K562 (cell line): ENCODE results near the gene PDHX. TPM values are rescaled to one million over a fixed set of nuclear protein-coding genes. Genes with fewer than 3 reads are reported as not detected.

ENCODE experiments used
- CC2D1A ChIP-seq: fragments of 450-650 bp; IDR thresholded peaks from 2 replicates; pipeline ENCODE4 v1.6.1; 2017; ENCODE audit warnings: mild to moderate bottlenecking
- DMBX1 ChIP-seq: fragments of 250-450 bp; sonication (Bioruptor Pico); IDR thresholded peaks from 2 replicates; pipeline ENCODE4 v1.8.0; 2022; ENCODE audit warnings: inconsistent platforms, mild to moderate bottlenecking, moderate library complexity, borderline replicate concordance
- MCM2 ChIP-seq: fragments of 450-650 bp; IDR thresholded peaks from 2 replicates; pipeline ENCODE4 v1.6.1; 2017; ENCODE audit warnings: low read depth, mild to moderate bottlenecking
- MYC ChIP-seq, 2 experiments: fragments of 250-450 bp in 1 of 2; sonication (Bioruptor Pico) in 1 of 2; IDR thresholded peaks; 2 replicates each; pipeline versions ENCODE4 v1.5.1 to v1.6.1; 2012 to 2021; ENCODE audit warnings: low read depth in 2 of 2, borderline replicate concordance in 1 of 2, improper control_type of control experiment in 1 of 2, low read length in 1 of 2, mild to moderate bottlenecking in 1 of 2, moderate library complexity in 1 of 2
- NELFE ChIP-seq: IDR thresholded peaks from 2 replicates; pipeline ENCODE4 v1.6.1; 2011; ENCODE audit warnings: mild to moderate bottlenecking; ENCODE audit not compliant: insufficient read depth, insufficient read length
- SAFB ChIP-seq: fragments of 200-400 bp; formaldehyde crosslinking; IDR thresholded peaks from 2 replicates; pipeline ENCODE4 v1.6.1; 2017; ENCODE audit warnings: low read depth, low read length, borderline replicate concordance
- TBP ChIP-seq: optimal IDR thresholded peaks from 2 replicates; pipeline ENCODE3; 2011; ENCODE audit warnings: low read depth, low read length, improper control_type of control experiment
- YY1 ChIP-seq, 3 experiments: IDR thresholded peaks; 2 replicates each; pipeline ENCODE4 v1.6.1; 2011; ENCODE audit warnings: low read length in 2 of 3, mild to moderate bottlenecking in 2 of 3, moderate library complexity in 2 of 3, borderline replicate concordance in 1 of 3, control low read depth in 1 of 3, low read depth in 1 of 3; ENCODE audit not compliant: insufficient read depth in 3 of 3, insufficient replicate concordance in 2 of 3, control insufficient read depth in 1 of 3, insufficient read length in 1 of 3; ENCODE audit errors: extremely low read depth in 1 of 3
- polyA plus RNA-seq, 8 experiments: library from polyadenylated mRNA; depleted of rRNA in 4 of 8; stranded (reverse) in 5 of 8; unstranded in 3 of 8; fragments of >200 nt; fragmentation: Nextera tagmentation in 2 of 8; fragmentation: Illumina TruSeq in 1 of 8; extraction: Ambion mirVana in 2 of 8; extraction: Trizol in 1 of 8; gene quantifications; 2 replicates each; pipeline versions ENCODE4 v1.2.1 to v1.2.3, GENCODE V29; 2011 to 2014; ENCODE audit warnings: inconsistent platforms in 1 of 8, missing spikeins in 1 of 8
- total RNA-seq, 7 experiments: library from RNA; depleted of rRNA in 6 of 7; stranded (reverse); fragments of >200 nt in 6 of 7; fragmentation: Illumina TruSeq in 2 of 7; extraction: Trizol in 2 of 7; gene quantifications; 2 replicates each; pipeline versions ENCODE4 v1.2.1 to v1.2.3, GENCODE V29; 2011 to 2021; ENCODE audit warnings: low replicate concordance in 1 of 7
- TF ChIP-seq, protein P1 (sequence below), 2 experiments: fragments of 450-650 bp; IDR thresholded peaks; 2 replicates each; pipeline ENCODE4 v1.6.1; 2016; ENCODE audit warnings: mild to moderate bottlenecking in 2 of 2, borderline replicate concordance in 1 of 2, low read depth in 1 of 2, moderate library complexity in 1 of 2
- TF ChIP-seq, protein P2 (sequence below), 2 experiments: fragments of 250-450 bp in 1 of 2; fragments of 450-650 bp in 1 of 2; sonication (Bioruptor Pico) in 1 of 2; IDR thresholded peaks; 2 replicates each; pipeline versions ENCODE4 v1.6.1 to v1.8.0; 2016 to 2021; ENCODE audit warnings: mild to moderate bottlenecking in 2 of 2, moderate library complexity in 2 of 2, missing compliant biosample characterization in 1 of 2, missing genetic modification characterization in 1 of 2
- TF ChIP-seq, protein P3 (sequence below): fragments of 250-450 bp; sonication (Bioruptor Pico); IDR thresholded peaks from 2 replicates; pipeline ENCODE4 v1.5.0; 2021; ENCODE audit warnings: mild to moderate bottlenecking, moderate library complexity

The PDHX gene
- total and polyA plus RNA-seq, 9 of the 15 experiments (the other 6 are each of a cell fraction or from before 2014, with no cell fraction given), result 20.8 to 43.5 (median 31.2) TPM

DNA sequence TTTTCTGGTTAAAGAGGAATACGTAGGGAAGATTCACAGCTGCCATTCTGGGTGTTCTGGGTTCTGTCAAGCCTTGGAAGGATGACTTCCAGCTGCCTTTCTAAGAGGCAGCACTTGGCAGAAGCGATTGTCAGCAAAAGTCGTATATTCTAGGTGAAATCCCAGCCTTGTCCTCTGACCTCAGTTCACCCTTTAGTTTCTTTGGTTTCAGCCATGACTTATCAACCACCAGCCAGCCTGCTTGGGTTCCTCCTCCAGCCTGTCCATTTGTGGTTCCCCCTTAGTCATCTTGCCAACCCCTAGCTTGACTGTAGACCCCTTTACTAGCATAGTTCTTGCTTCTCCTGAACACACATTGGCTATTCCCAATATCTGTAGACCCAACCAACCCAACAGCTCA lies 120.2 kb downstream of the PDHX start (continued):
- TF ChIP-seq, protein P1, sequence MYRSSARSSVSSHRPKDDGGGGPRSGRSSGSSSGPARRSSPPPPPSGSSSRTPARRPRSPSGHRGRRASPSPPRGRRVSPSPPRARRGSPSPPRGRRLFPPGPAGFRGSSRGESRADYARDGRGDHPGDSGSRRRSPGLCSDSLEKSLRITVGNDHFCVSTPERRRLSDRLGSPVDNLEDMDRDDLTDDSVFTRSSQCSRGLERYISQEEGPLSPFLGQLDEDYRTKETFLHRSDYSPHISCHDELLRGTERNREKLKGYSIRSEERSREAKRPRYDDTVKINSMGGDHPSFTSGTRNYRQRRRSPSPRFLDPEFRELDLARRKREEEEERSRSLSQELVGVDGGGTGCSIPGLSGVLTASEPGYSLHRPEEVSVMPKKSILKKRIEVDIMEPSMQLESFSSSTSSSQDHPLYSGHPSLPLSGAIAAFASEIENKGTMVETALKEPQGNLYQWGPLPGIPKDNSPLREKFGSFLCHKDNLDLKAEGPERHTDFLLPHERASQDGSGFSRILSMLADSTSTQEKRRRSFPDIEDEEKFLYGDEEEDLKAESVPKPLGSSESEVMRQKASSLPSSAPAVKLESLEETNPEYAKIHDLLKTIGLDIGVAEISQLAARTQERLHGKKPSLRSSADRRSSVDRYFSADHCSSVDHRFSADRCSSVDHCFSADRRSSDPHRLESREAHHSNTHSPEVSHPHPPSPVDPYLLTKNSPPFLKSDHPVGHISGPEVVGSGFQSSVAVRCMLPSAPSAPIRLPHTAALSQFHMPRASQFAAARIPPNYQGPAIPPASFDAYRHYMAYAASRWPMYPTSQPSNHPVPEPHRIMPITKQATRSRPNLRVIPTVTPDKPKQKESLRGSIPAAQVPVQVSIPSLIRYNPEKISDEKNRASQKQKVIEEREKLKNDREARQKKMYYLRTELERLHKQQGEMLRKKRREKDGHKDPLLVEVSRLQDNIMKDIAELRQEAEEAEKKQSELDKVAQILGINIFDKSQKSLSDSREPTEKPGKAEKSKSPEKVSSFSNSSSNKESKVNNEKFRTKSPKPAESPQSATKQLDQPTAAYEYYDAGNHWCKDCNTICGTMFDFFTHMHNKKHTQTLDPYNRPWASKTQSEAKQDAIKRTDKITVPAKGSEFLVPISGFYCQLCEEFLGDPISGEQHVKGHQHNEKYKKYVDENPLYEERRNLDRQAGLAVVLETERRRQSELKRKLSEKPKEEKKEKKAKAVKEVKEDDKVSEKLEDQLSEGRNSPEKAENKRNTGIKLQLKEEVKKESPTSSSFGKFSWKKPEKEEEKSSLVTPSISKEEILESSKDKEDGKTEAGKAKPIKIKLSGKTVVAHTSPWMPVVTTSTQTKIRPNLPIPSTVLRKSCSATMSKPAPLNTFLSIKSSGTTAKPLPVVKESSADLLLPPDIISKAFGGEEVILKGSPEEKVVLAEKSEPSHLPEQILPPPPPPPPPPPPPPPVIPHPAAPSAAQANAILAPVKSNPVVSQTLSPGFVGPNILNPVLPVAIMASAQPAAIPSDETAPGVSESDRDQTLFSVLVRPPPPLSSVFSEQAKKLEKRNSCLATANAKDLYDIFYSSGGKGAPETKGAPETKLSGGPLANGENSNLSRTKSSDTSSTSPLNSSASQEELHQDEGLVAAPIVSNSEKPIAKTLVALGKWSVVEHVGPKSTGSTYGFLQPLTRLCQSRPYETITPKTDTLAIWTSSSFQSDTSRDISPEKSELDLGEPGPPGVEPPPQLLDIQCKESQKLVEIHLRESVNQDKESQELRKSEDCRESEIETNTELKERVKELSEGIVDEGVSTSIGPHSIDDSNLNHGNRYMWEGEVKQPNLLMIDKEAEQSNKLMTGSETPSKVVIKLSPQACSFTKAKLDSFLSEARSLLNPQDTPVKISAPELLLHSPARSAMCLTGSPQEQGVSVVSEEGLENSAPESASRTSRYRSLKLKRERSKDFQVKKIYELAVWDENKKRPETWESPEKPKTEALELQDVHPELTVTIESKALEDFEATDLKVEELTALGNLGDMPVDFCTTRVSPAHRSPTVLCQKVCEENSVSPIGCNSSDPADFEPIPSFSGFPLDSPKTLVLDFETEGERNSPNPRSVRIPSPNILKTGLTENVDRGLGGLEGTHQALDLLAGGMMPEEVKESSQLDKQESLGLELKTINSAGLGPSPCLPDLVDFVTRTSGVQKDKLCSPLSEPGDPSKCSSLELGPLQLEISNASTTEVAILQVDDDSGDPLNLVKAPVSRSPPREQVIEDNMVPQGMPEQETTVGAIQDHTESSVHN (IDR thresholded peaks at IDR 0.05; ENCODE audit: borderline replicate concordance in 1 of 2, low read depth in 1 of 2), result no peak
- TF ChIP-seq SAFB (no peak), MCM2 (no peak), CC2D1A (no peak), NELFE (no peak), TBP (no peak), YY1 (IDR thresholded peaks at IDR 0.05; ENCODE audit: borderline replicate concordance in 1 of 3, control insufficient read depth in 1 of 3, extremely low read depth in 1 of 3, insufficient read depth in 3 of 3, insufficient read length in 1 of 3, insufficient replicate concordance in 2 of 3, low read depth in 1 of 3, low read length in 2 of 3) (no peak), MYC (IDR thresholded peaks at IDR 0.05; ENCODE audit: low read depth, low read length) (no peak), MYC (CRISPR knock-in tag; IDR thresholded peaks at IDR 0.05; ENCODE audit: borderline replicate concordance, low read depth) (no peak), DMBX1 (CRISPR knock-in tag) (peak; percentile 35; the same call in 1 of the 2 replicates)
- TF ChIP-seq, protein P2, sequence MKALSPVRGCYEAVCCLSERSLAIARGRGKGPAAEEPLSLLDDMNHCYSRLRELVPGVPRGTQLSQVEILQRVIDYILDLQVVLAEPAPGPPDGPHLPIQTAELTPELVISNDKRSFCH (CRISPR knock-in tag; IDR thresholded peaks at IDR 0.05), result no peak
- TF ChIP-seq, protein P2 (tag; IDR thresholded peaks at IDR 0.05), result peak; percentile 28; the same call in 1 of the 2 replicates
- TF ChIP-seq, protein P3, sequence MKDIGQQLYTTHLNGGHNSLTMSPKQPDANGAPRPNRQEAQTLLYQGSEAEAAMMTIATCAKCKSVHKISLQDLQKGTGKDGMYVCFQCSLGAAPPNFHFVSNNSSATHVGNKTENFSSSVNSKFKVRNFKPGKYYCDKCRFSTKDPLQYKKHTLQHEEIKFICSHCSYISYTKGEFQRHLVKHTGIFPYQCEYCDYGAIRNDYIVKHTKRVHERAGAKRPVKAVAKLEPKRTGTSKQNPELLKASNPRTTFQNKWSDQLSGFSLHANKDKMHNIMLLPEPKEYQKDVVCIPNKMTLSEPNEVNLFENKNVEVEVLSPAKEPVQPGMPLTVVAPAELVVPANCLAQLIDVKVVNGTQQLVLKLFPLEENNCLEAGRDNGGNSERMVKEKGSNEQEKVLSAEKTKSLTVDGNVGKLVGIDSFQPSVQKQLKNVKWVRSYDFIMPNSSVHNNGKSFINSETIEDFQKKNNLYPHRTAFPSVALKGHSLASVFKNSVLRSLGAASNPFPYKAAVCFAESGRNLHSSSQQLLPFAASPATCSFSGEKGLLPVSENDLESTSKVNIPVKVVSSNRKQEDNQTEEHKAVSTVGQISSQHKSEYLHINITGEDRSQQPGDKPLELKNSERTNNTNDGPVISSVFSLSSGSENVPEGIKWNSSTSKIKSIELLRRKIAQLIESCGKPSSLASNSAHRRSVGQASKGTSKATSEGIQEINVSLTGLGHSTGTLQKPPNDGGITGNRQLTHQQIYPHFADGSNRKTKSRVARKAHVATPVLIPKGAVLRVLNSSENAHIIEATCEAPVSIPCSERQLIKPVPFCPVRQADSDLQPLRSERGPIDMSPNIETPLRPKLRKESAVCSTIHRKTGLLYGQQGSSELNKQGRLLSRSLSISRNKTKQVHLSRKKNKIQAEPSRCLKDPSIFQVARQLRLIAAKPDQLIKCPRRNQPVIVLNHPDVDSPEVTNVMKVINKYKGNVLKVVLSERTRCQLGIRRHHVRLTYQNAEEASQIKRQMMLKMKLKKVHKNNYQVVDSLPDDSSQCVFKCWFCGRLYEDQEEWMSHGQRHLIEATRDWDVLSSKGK, result no peak
